IPS-18a (cell line): ENCODE results near the gene B4GAT1.

ENCODE experiments used
- H3K27ac ChIP-seq: one replicate; pipeline ENCODE4 v1.5.1; 2013; ENCODE audit warnings: low read length
- H3K27me3 ChIP-seq: one replicate; pipeline ENCODE4 v1.6.1; 2013; ENCODE audit warnings: mild to moderate bottlenecking, low read length; ENCODE audit not compliant: control insufficient read depth, insufficient read depth
- H3K36me3 ChIP-seq: one replicate; pipeline ENCODE4 v1.6.1; 2013; ENCODE audit warnings: low read depth, low read length; ENCODE audit not compliant: control insufficient read depth
- H3K4me1 ChIP-seq: one replicate; pipeline ENCODE4 v1.6.1; 2013; ENCODE audit warnings: low read depth, low read length; ENCODE audit not compliant: control insufficient read depth
- H3K4me3 ChIP-seq: one replicate; pipeline ENCODE4 v1.5.1; 2013; ENCODE audit warnings: low read length
- H3K9ac ChIP-seq: one replicate; pipeline ENCODE4 v1.6.1; 2013; ENCODE audit warnings: mild to moderate bottlenecking, low read length, moderate library complexity
- H3K9me3 ChIP-seq: one replicate; pipeline ENCODE4 v1.6.1; 2013; ENCODE audit warnings: low read depth, low read length; ENCODE audit not compliant: control insufficient read depth

The B4GAT1 gene

DNA sequence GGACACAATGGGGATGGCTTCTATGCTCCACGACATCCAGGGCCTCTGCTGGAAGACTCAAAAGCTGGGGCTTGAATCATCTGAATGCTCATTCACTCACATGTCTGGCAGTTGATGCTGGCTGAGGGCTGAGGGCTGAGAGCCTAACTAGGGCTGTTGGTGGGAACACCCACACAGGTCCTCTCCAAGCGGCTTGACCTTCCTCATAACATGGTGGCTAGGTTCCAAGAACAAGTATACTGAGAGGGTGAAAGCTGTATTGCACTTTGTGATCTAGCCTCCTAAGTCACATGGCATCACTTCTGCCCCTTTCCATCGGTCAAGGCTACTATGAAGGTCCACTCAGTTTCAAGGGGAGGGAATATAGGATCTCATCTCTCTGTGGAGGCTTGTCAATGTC, 48.2 kb downstream of the B4GAT1 start:
- Histone ChIP-seq H3K9me3 (no peaks in the 10 kb centered on the region), H3K27ac (no peak overlapping the region), H3K9ac (no peak overlapping the region), H3K4me1 (peaks cover 2% of the 10 kb centered on the region), H3K4me3 (no peak overlapping the region), H3K27me3 (no peaks in the 10 kb centered on the region), H3K36me3 (no peaks in the 10 kb centered on the region)

DNA sequence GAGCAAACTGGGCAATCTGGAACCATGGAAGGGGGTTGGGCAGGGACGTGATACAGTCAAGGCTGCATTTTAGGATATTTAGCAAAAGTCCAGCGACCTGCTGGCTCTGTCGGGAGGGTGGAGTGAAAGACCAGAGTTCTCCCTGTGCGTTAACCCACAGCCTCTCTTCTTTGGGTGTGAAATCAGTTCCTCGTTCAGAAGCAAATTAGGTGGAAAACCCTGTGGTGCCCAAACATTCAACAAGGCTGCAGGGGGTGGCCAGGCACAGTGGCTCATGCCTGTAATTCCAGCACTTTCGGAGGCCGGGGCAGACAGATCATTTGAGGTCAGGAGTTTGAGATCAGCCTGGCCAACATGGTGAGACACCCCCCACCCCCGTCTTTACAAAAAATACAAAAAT, 49.8 kb downstream of the B4GAT1 start:
- Histone ChIP-seq H3K27ac (no peak overlapping the region), H3K4me3 (no peak overlapping the region), H3K9me3 (no peaks in the 10 kb centered on the region), H3K9ac (no peak overlapping the region), H3K36me3 (no peaks in the 10 kb centered on the region), H3K4me1 (peaks cover 2% of the 10 kb centered on the region), H3K27me3 (peaks cover 8% of the 10 kb centered on the region)
